GM18951 (cell line): ENCODE measurements around the gene BIN1.

Source experiments
- POLR2A ChIP-seq: IDR thresholded peaks from 4 replicates; pipeline ENCODE4 v1.6.1; 2011; ENCODE audit warnings: mild to moderate bottlenecking; ENCODE audit not compliant: insufficient read length, insufficient read depth; ENCODE audit errors: extremely low read depth
- in situ Hi-C: fragments of 300-500 bp; cut with MboI; formaldehyde crosslinking; loops from one replicate; pipeline ENCODE4 v1.12.0; 2022; ENCODE audit warnings: low sequenced_read_pairs, mixed read lengths, inconsistent platforms; ENCODE audit not compliant: unreplicated experiment

The BIN1 gene

GRCh38 chr2:127142663-127143630 lies 36.0 kb upstream of the BIN1 start:
- TF ChIP-seq POLR2A = no peak
- in situ Hi-C loops = no loop called here

- in situ Hi-C loops = no loop called here
- TF ChIP-seq POLR2A = no peak
These were observed 33.6 kb upstream of the BIN1 start for GRCh38 chr2:127140538-127140937.

GRCh38 chr2:127139766-127140165 lies 32.8 kb upstream of the BIN1 start:
- in situ Hi-C loops = no loop called here
- no peak for TF ChIP-seq POLR2A

DNA sequence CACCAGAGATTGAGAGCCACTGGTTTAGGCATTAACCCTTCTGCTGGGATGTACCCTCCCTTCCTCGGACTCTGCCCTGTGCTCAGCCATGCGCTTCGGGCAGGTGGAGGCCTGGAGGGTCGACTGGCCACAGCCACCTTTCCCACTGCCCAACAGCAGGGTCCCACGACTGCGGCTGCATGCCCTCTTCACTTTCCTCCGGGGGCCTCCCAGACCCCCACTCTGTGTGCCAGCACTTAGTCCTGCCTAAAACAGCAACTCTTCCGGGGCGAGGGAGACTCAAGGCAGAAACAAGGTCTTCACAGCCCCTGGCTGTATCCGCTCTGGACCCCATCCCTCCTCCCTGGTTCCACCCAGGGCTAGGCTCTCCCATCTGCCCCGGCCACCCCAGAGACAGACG lies 31.3 kb upstream of the BIN1 start:
- TF ChIP-seq POLR2A = no peak
- in situ Hi-C loops = no loop called here

- TF ChIP-seq POLR2A = no peak
- in situ Hi-C loops = no loop called here
These were observed 30.8 kb upstream of the BIN1 start for GRCh38 chr2:127137741-127138140.

GRCh38 chr2:127137225-127137624 lies 30.3 kb upstream of the BIN1 start:
- in situ Hi-C loops = no loop called here
- TF ChIP-seq POLR2A = no peak

DNA sequence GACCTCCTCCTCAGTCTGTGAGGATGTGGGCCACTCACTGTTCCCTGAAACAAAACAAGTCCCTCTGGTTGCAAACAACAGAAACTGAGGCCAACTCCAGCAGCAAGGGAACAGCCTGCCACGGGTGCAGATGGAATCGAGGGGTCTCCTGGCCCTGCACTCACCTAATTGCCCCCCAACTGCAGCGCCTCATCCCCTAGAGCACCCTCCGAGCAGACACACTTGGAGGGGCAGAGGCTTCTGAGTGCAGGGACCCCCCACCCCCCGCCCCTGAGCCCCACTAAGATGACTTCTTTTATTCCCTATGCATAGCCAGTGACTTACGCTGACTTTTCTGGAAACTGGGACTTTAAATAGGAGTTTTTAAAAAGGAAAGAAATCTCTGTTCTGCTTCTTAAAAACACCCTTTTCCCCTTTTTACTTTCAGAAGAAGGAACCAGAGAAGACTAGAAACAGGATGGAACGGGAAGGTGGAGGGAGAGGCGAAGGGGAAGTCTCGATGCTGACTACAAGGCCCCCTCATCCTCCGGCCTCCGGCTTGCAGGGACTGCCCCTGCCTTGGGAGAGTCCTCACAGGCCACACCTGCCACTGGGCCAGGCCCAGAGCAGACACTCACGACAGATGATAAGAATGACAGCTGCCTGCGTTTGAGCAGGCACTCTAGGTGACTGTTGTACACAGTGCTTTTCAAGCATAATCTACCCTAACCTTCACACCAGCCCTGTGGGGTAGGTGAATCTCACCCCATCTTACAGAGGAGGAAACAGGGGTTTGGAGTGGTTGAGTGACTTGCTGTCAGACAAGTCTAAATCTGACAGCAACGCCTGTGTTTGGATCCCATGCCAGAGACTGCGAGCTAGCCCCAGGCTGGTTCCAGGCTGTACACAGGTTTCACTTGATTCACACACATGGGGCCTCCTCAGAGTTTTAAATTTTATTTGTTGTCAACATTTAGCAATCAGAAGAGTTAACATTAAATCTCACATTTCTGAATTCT lies 28.2 kb upstream of the BIN1 start:
- in situ Hi-C loops = no loop called here

DNA sequence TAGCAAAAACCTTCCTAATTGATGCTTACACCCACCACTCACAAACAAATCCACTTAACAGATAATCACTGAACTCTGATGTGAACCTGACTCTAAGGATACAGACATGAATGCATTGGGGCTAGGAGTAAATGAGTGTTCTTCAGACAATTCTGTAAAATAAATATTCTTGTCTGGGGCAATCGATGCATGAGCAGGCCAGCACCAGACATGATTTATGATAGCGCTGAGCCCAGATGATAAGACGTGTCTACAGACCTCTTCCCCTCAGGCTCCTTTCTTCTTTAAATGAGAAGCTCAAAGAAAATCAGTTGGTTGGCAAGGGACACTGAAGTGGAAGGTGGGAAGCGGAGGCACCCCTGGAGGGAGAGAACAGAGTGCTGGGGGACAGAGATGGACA lies 27.3 kb upstream of the BIN1 start:
- in situ Hi-C loops = no loop called here
- no peak for TF ChIP-seq POLR2A

More for the DNA sequence above, 28.2 kb upstream of the BIN1 start:
- no peak for TF ChIP-seq POLR2A

DNA sequence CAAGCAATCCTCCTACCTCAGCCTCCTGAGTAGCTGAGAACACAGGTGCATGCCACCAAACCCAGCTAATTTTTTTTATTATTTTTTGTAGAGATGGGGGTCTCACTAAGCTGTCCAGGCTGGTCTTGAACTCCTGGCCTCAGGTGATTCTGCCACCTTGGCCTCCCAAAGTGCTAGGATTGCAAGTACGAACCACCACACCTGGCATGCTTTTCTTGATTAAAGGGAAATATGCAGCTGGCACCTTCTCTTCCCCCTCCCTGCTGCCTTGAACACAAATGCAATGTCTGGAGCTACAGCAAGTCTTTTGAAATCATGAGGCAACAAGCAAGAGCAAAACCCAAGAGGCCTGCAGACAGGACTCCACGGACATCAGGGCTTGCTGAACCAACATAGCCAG lies 26.8 kb upstream of the BIN1 start:
- TF ChIP-seq POLR2A = no peak

GRCh38 chr2:127130421-127130820 lies 23.5 kb upstream of the BIN1 start:
- no peak for TF ChIP-seq POLR2A
- in situ Hi-C loops = no loop called here

More for the DNA sequence above, 26.8 kb upstream of the BIN1 start:
- in situ Hi-C loops = no loop called here

GRCh38 chr2:127129937-127130336 lies 23.0 kb upstream of the BIN1 start:
- TF ChIP-seq POLR2A = no peak
- in situ Hi-C loops = no loop called here

DNA sequence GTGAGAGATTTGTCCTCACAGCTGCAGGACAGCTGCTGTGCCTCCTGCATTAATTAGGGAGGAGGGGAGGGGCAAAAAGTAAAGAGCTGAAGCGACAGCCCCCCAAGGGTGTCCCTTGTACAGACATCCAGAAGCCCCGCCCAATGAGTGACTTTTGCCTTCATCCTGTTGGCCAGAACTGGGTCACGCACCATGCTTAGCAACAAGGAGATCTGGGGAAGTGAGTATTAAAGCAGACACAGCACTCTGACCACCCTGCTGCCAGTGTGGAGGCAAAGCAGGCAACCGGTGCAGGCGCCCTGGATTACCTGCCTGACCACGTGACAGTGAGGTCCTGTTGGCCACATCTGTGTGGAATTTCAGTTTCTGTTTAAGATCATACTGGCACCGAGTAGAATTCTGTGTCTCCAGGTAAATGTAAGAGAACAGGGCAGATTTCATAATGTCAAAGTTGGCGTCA lies 21.5 kb upstream of the BIN1 start:
- in situ Hi-C loops = no loop called here
- TF ChIP-seq POLR2A = peak; percentile 37

GRCh38 chr2:127125821-127126220 lies 18.9 kb upstream of the BIN1 start:
- no peak for TF ChIP-seq POLR2A
- in situ Hi-C loops = no loop called here

GRCh38 chr2:127124426-127124825 lies 17.5 kb upstream of the BIN1 start:
- no peak for TF ChIP-seq POLR2A
- in situ Hi-C loops = no loop called here
